Left lung (tissue), 10 donors: ENCODE measurements around the gene URM1. TPM values are rescaled to one million over a fixed set of nuclear protein-coding genes. Genes with fewer than 3 reads are reported as not detected.

Experiments
- ATAC-seq: fragments of 200-7000 bp; cut with Tn5 transposase; one replicate; pipeline ENCODE4 v1.9.1; 2020; ENCODE audit warnings: moderate library complexity
- DNase-seq, 4 donors: peaks; one replicate each; pipeline ENCODE4 v3.0.0-alpha.2; 2013 to 2020
- H3K27ac ChIP-seq, 2 donors: fragments of 200-600 bp; sonication (generic) in 1 of 2; one replicate each; pipeline versions ENCODE4 v1.5.0 to v1.8.0; 2020 to 2021
- H3K27me3 ChIP-seq, 2 donors: fragments of 200-600 bp; sonication (generic) in 1 of 2; one replicate each; pipeline versions ENCODE4 v1.5.0 to v1.8.0; 2020 to 2021
- H3K36me3 ChIP-seq, 2 donors: fragments of 200-600 bp; sonication (generic) in 1 of 2; one replicate each; pipeline versions ENCODE4 v1.5.0 to v1.8.0; 2020 to 2021
- H3K4me1 ChIP-seq, 2 donors: fragments of 200-600 bp; one replicate each; pipeline ENCODE4 v1.8.0; 2021
- H3K4me3 ChIP-seq, 2 donors: fragments of 200-600 bp; sonication (generic) in 1 of 2; one replicate each; pipeline versions ENCODE4 v1.5.0 to v1.8.0; 2020 to 2021; ENCODE audit warnings: mild to moderate bottlenecking in 1 of 2
- H3K9me3 ChIP-seq, 2 donors: fragments of 200-600 bp; sonication (generic) in 1 of 2; one replicate each; pipeline versions ENCODE4 v1.5.0 to v1.8.0; 2020 to 2021
- CTCF ChIP-seq, 2 donors: fragments of 200-600 bp; sonication (generic) in 1 of 2; IDR thresholded peaks; one replicate each; pipeline versions ENCODE4 v1.5.0 to v1.8.0; 2021; ENCODE audit warnings: antibody characterized with exemption in 2 of 2
- intact Hi-C, 2 donors: fragments of 100-400 bp; cut with DNase I; formaldehyde crosslinking; loops; one replicate each; pipeline versions ENCODE4 v1.11.2 to v1.14.2; 2022
- polyA plus RNA-seq, 6 donors: library from polyadenylated mRNA; unstranded; fragments of 120-200 nt; gene quantifications; one replicate each; pipeline ENCODE4 v1.2.1, GENCODE V29; 2013; ENCODE audit not compliant: insufficient read length in 6 of 6
- total RNA-seq, 2 donors: library from RNA; stranded (reverse); fragmentation: NEBNext Ultra II Directional; extraction: Animal tissue kit (Norgen Biotek cat#: 25700); gene quantifications; one replicate each; pipeline ENCODE4 v1.2.1, GENCODE V29; 2021
- donor health status: DM: no; HTN: yes; CAD: no.
- donor health status: DM: no; HTN: no; CAD: no.

Gene URM1
- total and polyA plus RNA-seq, 8 donors = 55.1 to 66.8 (median 59.7) TPM

- no peaks in the 10 kb centered on the region for H3K27me3 ChIP-seq
- H3K4me3 ChIP-seq = no peak overlapping the region
- peaks cover 0 to 96% of the 10 kb centered on the region in 2 donors for H3K36me3 ChIP-seq
- no peak overlapping the region for H3K27ac ChIP-seq
- no peaks in the 10 kb centered on the region for H3K4me1 ChIP-seq
- no peak for ATAC-seq
- no peak for TF ChIP-seq CTCF (IDR thresholded peaks at IDR 0.05)
- H3K9me3 ChIP-seq = no peaks in the 10 kb centered on the region
- intact Hi-C loops = no loop called here
- DNase-seq = no peak
These were observed 12.6 kb downstream of the URM1 start for GRCh38 chr9:128383791-128384190.

- TF ChIP-seq CTCF (IDR thresholded peaks at IDR 0.05) = no peak
These were observed 13.8 kb downstream of the URM1 start for GRCh38 chr9:128384801-128385495.

GRCh38 chr9:128385496-128386460, 14.6 kb downstream of the URM1 start:
- Histone ChIP-seq H3K4me3 (no peak overlapping the region), H3K27ac (no peak overlapping the region), H3K9me3 (no peaks in the 10 kb centered on the region), H3K36me3 (peaks cover 0 to 96% of the 10 kb centered on the region in 2 donors), H3K27me3 (no peaks in the 10 kb centered on the region), H3K4me1 (no peaks in the 10 kb centered on the region)
- TF ChIP-seq CTCF (IDR thresholded peaks at IDR 0.05) = no peak
- no peak for DNase-seq
- ATAC-seq = no peak
- intact Hi-C loops = no loop called here

More at GRCh38 chr9:128384801-128385495, 13.8 kb downstream of the URM1 start:
- Histone ChIP-seq H3K4me3 (no peak overlapping the region), H3K4me1 (no peaks in the 10 kb centered on the region), H3K27me3 (no peaks in the 10 kb centered on the region), H3K36me3 (peaks cover 0 to 96% of the 10 kb centered on the region in 2 donors), H3K9me3 (no peaks in the 10 kb centered on the region), H3K27ac (no peak overlapping the region)
- intact Hi-C loops = no loop called here
- no peak for DNase-seq
- ATAC-seq = no peak

GRCh38 chr9:128388150-128388549, 17.0 kb downstream of the URM1 start:
- no peaks in the 10 kb centered on the region for H3K9me3 ChIP-seq
- ATAC-seq = no peak
- no peak for TF ChIP-seq CTCF (IDR thresholded peaks at IDR 0.05)
- H3K4me1 ChIP-seq = no peaks in the 10 kb centered on the region
- intact Hi-C loops = no loop called here
- no peak overlapping the region for H3K27ac ChIP-seq
- no peaks in the 10 kb centered on the region for H3K27me3 ChIP-seq
- peaks cover 0 to 98% of the 10 kb centered on the region in 2 donors for H3K36me3 ChIP-seq
- no peak overlapping the region for H3K4me3 ChIP-seq
- no peak for DNase-seq
